GM23248 (cell line): ENCODE results near the gene LRRN2. TPM values are rescaled to one million over a fixed set of nuclear protein-coding genes. Genes with fewer than 3 reads are reported as not detected.

ENCODE experiments used
- DNase-seq: peaks from one replicate; pipeline ENCODE4 v3.0.0-alpha.2; 2015
- H2AFZ ChIP-seq: fragments of 200-600 bp; sonication (generic); 2 replicates; pipeline ENCODE4 v1.6.1; 2016; ENCODE audit warnings: antibody characterized with exemption
- H3F3A ChIP-seq: fragments of 200-600 bp; sonication (generic); 2 replicates; pipeline ENCODE4 v1.6.1; 2016; ENCODE audit warnings: mild to moderate bottlenecking, antibody characterized with exemption, mixed run types; ENCODE audit not compliant: insufficient read depth
- H3K27ac ChIP-seq: fragments of 200-600 bp; sonication (generic); 2 replicates; pipeline ENCODE4 v1.5.1; 2016; ENCODE audit warnings: mild to moderate bottlenecking
- H3K27me3 ChIP-seq: fragments of 200-600 bp; sonication (generic); replicated peaks from 2 replicates; pipeline ENCODE4 v1.6.1; 2016; ENCODE audit warnings: mild to moderate bottlenecking; ENCODE audit not compliant: insufficient read depth
- H3K36me3 ChIP-seq: fragments of 200-600 bp; sonication (generic); 2 replicates; pipeline ENCODE4 v1.6.1; 2016; ENCODE audit warnings: low read depth, mild to moderate bottlenecking
- H3K4me1 ChIP-seq: fragments of 200-600 bp; sonication (generic); 2 replicates; pipeline ENCODE4 v1.6.1; 2016; ENCODE audit warnings: mild to moderate bottlenecking; ENCODE audit not compliant: insufficient read depth
- H3K4me2 ChIP-seq: fragments of 200-600 bp; sonication (generic); one replicate; pipeline ENCODE4 v1.6.1; 2016; ENCODE audit warnings: mild to moderate bottlenecking; ENCODE audit not compliant: unreplicated experiment
- H3K4me3 ChIP-seq: fragments of 200-600 bp; sonication (generic); 2 replicates; pipeline ENCODE4 v1.5.1; 2016; ENCODE audit warnings: mild to moderate bottlenecking
- H3K79me2 ChIP-seq: fragments of 200-600 bp; sonication (generic); 2 replicates; pipeline ENCODE4 v1.6.1; 2016; ENCODE audit warnings: mild to moderate bottlenecking; ENCODE audit not compliant: insufficient read depth
- H3K9ac ChIP-seq: fragments of 200-600 bp; sonication (generic); 2 replicates; pipeline ENCODE4 v1.6.1; 2016; ENCODE audit warnings: mild to moderate bottlenecking
- H3K9me2 ChIP-seq: fragments of 200-600 bp; sonication (generic); 2 replicates; pipeline ENCODE4 v1.6.1; 2016; ENCODE audit warnings: mixed run types, mild to moderate bottlenecking, moderate library complexity; ENCODE audit not compliant: insufficient read depth
- H3K9me3 ChIP-seq: fragments of 200-600 bp; sonication (generic); one replicate; pipeline ENCODE4 v1.6.1; 2017; ENCODE audit warnings: low read depth
- H4K20me1 ChIP-seq: fragments of 200-600 bp; sonication (generic); 2 replicates; pipeline ENCODE4 v1.6.0; 2016; ENCODE audit not compliant: insufficient read depth
- EZH2 ChIP-seq: fragments of 200-600 bp; sonication (generic); IDR thresholded peaks from 2 replicates; pipeline ENCODE4 v1.6.1; 2018; ENCODE audit warnings: antibody characterized with exemption, mild to moderate bottlenecking; ENCODE audit not compliant: insufficient read depth, poor library complexity, severe bottlenecking
- EZH2phosphoT487 ChIP-seq: fragments of 200-600 bp; sonication (generic); IDR thresholded peaks from 2 replicates; pipeline ENCODE4 v1.6.1; 2018; ENCODE audit warnings: antibody characterized with exemption, moderate library complexity, mild to moderate bottlenecking, low read depth; ENCODE audit not compliant: insufficient read depth
- WGBS, 2 experiments: methylation state at CpG; one replicate each; pipeline ENCODE4 v1.1.6; 2015 to 2017; ENCODE audit warnings: low lambda C conversion rate in 2 of 2, low coverage in 1 of 2; ENCODE audit errors: missing lambda C conversion rate in 2 of 2; 5-methylcytosine and 5-hydroxymethylcytosine counted together
- in situ Hi-C: fragments of 300-500 bp; cut with MboI; formaldehyde crosslinking; loops from 2 replicates; pipeline ENCODE4 v1.15.0; 2020
- polyA plus RNA-seq: library from polyadenylated mRNA; unstranded; fragments of >200 nt; fragmentation: Nextera tagmentation; extraction: Ambion mirVana; gene quantifications from 2 replicates; pipeline ENCODE4 v1.2.1, GENCODE V29; 2016
- total RNA-seq: library from RNA; depleted of rRNA; stranded (reverse); fragments of >200 nt; shearing (Covaris generic); gene quantifications from 2 replicates; pipeline ENCODE4 v1.2.3, GENCODE V29; 2014

The LRRN2 gene
- total and polyA plus RNA-seq, 2 experiments from 2014 or later = 0.22 TPM; not detected in 1

GRCh38 chr1:204588826-204589225, 96.7 kb downstream of the LRRN2 start:
- no peaks in the 10 kb centered on the region for H3K36me3 ChIP-seq
- H3F3A ChIP-seq = peaks cover 9% of the 10 kb centered on the region; the same call in 1 of the 2 replicates
- H3K27me3 ChIP-seq = no peaks in the 10 kb centered on the region
- no peak overlapping the region for H3K9ac ChIP-seq
- in situ Hi-C loops = no loop called here
- no peak overlapping the region for H3K4me2 ChIP-seq
- TF ChIP-seq EZH2 = no peak
- TF ChIP-seq EZH2phosphoT487 = no peak
- WGBS, 2 experiments = 72 to 79% methylated on average over 5 of the region's 5 CpGs
- H3K4me3 ChIP-seq = no peak overlapping the region
- H3K79me2 ChIP-seq = no peaks in the 10 kb centered on the region
- no peak overlapping the region for H2AFZ ChIP-seq
- no peaks in the 10 kb centered on the region for H4K20me1 ChIP-seq
- H3K9me2 ChIP-seq = no peaks in the 10 kb centered on the region
- H3K4me1 ChIP-seq = peaks cover 15% of the 10 kb centered on the region
- DNase-seq = no peak
- no peaks in the 10 kb centered on the region for H3K9me3 ChIP-seq
- no peak overlapping the region for H3K27ac ChIP-seq

GRCh38 chr1:204587621-204588020, 97.9 kb downstream of the LRRN2 start:
- H3K9me3 ChIP-seq = no peaks in the 10 kb centered on the region
- 70 to 81% methylated on average over 5 to 6 of the region's 6 CpGs for WGBS, 2 experiments

GRCh38 chr1:204584699-204585372, 100.7 kb downstream of the LRRN2 start:
- 73 to 76% methylated on average over 11 of the region's 11 CpGs for WGBS, 2 experiments

More at GRCh38 chr1:204587621-204588020, 97.9 kb downstream of the LRRN2 start:
- H3F3A ChIP-seq = peaks cover 9% of the 10 kb centered on the region; the same call in 1 of the 2 replicates
- no peak overlapping the region for H3K9ac ChIP-seq
- no peaks in the 10 kb centered on the region for H3K36me3 ChIP-seq
- H3K79me2 ChIP-seq = no peaks in the 10 kb centered on the region
- no peak for DNase-seq
- no peaks in the 10 kb centered on the region for H3K9me2 ChIP-seq
- no peaks in the 10 kb centered on the region for H3K27me3 ChIP-seq
- no peak overlapping the region for H3K27ac ChIP-seq
- no peak for TF ChIP-seq EZH2phosphoT487
- no peak for TF ChIP-seq EZH2
- no peak overlapping the region for H3K4me3 ChIP-seq
- H2AFZ ChIP-seq = no peak overlapping the region
- in situ Hi-C loops = no loop called here
- no peak overlapping the region for H3K4me2 ChIP-seq
- H3K4me1 ChIP-seq = peaks cover 15% of the 10 kb centered on the region
- no peaks in the 10 kb centered on the region for H4K20me1 ChIP-seq

GRCh38 chr1:204583909-204584632, 101.5 kb downstream of the LRRN2 start:
- H3K9ac ChIP-seq = no peak overlapping the region
- H3K4me2 ChIP-seq = no peak overlapping the region
- TF ChIP-seq EZH2phosphoT487 = no peak
- TF ChIP-seq EZH2 = no peak
- DNase-seq = no peak
- H3K9me3 ChIP-seq = no peaks in the 10 kb centered on the region
- H3K79me2 ChIP-seq = no peaks in the 10 kb centered on the region
- H2AFZ ChIP-seq = no peak overlapping the region
- no peaks in the 10 kb centered on the region for H4K20me1 ChIP-seq
- no peaks in the 10 kb centered on the region for H3K9me2 ChIP-seq
- no peaks in the 10 kb centered on the region for H3F3A ChIP-seq
- no peak overlapping the region for H3K27ac ChIP-seq
- no peaks in the 10 kb centered on the region for H3K36me3 ChIP-seq
- H3K27me3 ChIP-seq = no peaks in the 10 kb centered on the region
- peaks cover 1% of the 10 kb centered on the region; the same call in 1 of the 2 replicates for H3K4me1 ChIP-seq
- 70 to 71% methylated on average over 4 of the region's 4 CpGs for WGBS, 2 experiments
- H3K4me3 ChIP-seq = no peak overlapping the region
- in situ Hi-C loops = no loop called here

More at GRCh38 chr1:204584699-204585372, 100.7 kb downstream of the LRRN2 start:
- H3K27me3 ChIP-seq = no peaks in the 10 kb centered on the region
- H3K79me2 ChIP-seq = no peaks in the 10 kb centered on the region
- no peaks in the 10 kb centered on the region for H3K9me3 ChIP-seq
- no peak overlapping the region for H3K9ac ChIP-seq
- no peaks in the 10 kb centered on the region for H3F3A ChIP-seq
- no peak overlapping the region for H2AFZ ChIP-seq
- H3K27ac ChIP-seq = no peak overlapping the region
- H3K4me3 ChIP-seq = no peak overlapping the region
- no peaks in the 10 kb centered on the region for H3K9me2 ChIP-seq
- in situ Hi-C loops = no loop called here
- TF ChIP-seq EZH2phosphoT487 (no peak), EZH2 (no peak)
- no peak for DNase-seq
- peaks cover 5% of the 10 kb centered on the region; the same call in 1 of the 2 replicates for H3K4me1 ChIP-seq
- no peak overlapping the region for H3K4me2 ChIP-seq
- no peaks in the 10 kb centered on the region for H4K20me1 ChIP-seq
- no peaks in the 10 kb centered on the region for H3K36me3 ChIP-seq
